GM11168 (cell line): ENCODE data around the gene C1QTNF8.

Experiments
- in situ Hi-C: fragments of 300-500 bp; cut with MboI; formaldehyde crosslinking; loops from one replicate; pipeline ENCODE4 v1.12.0; 2022; ENCODE audit warnings: low sequenced_read_pairs; ENCODE audit not compliant: unreplicated experiment

C1QTNF8 gene

DNA sequence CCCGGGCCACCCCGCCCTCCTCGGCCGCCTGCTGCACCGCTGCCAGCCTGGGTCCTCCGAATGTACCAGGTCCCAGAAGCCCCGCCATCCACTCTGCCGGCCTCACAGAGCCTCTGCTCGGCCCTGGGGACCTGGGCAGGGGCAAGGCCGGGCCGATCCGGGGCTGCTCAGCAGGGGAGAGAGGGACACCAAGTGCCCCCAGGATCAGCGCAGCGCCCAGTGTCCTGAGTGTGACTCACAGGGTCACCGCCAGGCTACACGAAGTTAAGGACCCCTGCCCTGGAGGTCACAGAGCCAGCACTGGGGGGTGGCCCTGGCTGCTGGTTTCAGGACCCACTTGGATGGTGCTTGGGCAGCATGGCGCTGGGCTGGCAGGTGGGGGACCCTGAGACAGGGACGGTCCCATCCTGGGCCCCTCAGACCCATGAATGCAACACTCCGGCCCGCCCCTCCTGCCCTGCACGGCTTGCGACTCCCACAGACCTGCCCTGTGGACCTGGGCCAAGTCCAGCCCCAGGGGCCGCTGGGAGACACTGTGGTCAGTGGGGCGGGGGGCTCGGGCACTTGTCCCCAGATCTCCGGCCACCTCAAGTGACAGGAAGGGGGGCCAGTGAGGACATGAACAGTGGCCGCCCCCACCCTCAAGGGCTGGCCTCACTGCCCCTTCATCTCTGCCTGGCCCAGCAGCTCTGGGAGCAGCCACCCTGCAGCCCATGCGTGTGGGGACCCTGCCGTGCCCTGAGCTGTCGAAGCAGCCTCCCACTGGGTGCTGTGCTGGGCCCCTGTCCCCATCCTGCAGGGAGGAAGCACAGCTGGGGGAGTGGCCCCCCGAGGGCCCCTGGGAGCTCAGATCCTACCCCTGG lies 46.7 kb downstream of the C1QTNF8 start:
- in situ Hi-C loops = no loop called here

DNA sequence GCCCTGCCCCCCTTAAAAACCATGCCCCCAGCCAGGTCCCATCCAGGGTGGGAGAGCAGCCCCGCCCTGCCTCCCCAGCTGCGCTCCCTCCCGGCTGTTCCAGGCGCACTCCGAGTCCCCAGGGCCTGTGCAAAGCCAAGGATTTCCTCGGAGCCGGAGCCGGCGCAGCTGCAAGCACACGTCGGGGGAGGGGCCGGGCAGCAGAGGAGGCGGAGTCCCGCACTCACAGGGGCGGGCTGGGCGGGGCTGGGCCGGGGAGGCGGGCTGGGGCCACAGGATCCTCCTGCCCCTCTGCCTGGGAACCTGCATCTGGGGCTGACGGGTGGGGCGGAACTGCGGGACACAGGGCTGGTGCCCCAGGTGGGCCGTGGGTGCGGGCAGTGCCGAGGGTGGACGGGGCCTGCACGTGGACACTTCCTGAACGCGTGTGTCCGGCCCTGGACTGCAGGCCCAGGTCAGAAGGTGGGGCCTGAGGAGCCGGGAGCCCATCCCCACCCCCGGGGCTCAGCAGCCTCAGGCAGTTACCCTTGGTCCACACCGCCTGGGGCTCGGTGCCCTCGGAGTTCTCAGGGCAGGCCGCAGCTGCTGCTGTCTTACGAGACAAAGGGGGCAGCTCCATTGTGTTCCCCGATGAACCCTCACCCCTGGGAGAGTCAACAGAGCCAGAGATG lies 47.5 kb downstream of the C1QTNF8 start:
- in situ Hi-C loops = no loop called here

DNA sequence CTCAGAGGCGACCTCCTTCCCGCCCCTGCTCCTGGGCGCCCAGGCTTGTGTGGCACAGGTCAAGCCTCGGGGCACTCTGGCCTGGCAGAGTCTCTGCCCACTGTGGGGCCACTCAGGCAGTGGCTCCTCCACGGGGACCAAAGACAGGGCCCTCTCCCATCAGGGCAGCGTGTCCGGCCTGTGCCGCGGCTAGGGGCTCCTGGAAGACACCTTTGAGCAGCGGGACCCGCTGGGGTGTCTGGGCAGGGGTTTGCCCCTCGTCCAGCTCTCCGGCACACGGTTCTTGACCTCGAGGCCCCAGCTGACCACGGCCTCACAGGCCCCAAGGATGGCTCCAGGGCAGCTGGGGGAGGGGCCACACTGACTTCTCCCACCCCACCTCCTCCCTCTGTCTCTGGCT lies 48.2 kb downstream of the C1QTNF8 start:
- in situ Hi-C loops = no loop called here

DNA sequence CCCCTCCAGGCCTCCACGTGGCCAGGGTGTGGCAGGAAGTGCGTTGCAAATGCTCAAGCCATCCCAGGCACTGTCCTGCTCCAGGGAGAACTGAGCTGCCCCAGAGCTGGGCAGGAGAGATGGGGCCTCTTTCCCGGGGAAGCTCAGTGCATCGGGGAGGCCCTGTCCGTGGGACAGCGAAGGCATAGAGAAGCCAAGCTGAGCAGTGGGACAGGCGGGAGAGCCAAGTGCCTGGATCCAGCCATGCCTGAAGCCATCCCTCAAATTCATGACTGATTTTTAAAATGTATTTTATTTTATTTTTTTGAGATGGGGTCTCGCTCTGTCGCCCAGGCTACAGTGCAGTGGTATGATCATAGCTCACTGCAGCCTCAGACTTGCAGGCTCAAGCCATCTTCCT lies 48.9 kb downstream of the C1QTNF8 start:
- in situ Hi-C loops = no loop called here

DNA sequence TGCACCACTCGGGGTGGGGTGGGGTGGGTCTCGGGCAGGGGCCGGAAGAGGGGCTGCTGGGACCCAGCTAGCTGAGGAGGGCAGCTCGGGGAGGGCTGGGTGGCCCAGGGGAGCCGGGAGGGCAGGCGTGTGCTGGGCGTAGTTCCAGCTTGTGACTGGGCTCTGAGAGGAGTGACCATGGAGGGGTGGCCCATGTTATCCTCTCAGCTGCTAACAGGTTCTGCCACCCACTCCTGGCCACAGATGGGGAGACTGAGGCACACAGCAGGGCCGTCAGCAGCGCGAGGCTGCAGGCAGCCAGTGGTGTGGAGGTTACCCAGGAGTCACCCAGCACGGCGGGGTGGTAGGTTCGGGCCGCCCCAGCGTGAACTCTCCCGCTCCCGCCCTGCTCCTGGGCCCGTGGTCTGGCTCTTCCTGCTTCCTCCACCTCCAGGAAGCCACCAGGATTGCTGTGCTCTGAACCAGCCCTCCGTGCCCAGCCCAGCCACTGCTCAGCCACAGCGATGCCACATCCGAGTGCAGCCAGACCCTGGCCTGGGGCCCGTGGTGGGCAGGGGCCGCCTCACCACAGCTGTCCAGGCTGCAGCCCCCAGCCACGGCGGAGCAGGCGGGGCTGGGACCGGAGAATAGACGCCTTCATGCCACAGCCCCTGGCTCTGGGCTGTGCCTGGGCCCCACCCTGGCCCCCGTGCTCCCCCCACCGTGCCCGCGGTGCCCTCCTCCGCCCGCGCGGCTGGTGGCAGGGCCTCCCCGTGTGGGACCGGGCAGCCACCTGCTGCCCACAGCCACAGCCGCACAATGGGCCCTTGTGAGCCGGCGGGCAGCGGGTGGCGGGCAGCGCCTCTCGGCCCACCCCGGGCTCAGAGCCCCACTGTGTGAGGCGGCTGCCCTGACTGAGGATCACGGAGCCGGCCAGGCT lies 49.8 kb downstream of the C1QTNF8 start:
- in situ Hi-C loops = no loop called here

DNA sequence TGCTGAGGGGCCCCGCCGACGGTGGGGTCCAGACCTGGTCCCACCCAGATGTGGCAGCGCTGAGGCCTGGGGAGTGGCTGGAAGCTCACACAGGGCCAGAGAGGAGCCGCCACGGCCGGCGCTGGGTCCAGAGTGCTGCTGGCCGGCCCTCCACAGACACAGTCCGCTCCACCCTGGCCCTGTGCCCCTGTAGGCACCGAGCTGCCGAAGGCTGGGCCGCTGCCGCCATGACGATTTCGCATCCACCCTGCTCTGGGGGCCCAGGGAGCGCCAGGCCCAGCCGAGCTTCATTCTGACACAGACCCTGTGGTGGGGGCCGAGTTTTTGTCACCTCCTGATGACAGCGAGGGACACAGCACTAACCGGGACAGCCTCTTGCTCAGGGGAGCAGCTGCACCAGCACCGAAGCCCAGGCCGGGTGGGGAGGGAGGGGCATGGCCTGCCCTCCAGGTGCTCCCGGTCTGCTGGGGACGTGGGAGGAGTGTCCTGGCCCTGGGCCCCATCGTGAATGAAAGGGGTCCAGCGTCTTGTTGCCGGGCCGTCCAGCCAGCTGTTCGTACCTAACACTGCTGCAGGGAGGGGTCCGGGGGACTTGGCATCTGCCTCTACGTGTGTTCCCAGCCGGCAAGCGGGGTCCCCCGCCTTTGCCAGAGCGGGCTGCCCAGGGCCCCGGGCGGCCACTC lies 50.6 kb downstream of the C1QTNF8 start:
- in situ Hi-C loops = no loop called here

DNA sequence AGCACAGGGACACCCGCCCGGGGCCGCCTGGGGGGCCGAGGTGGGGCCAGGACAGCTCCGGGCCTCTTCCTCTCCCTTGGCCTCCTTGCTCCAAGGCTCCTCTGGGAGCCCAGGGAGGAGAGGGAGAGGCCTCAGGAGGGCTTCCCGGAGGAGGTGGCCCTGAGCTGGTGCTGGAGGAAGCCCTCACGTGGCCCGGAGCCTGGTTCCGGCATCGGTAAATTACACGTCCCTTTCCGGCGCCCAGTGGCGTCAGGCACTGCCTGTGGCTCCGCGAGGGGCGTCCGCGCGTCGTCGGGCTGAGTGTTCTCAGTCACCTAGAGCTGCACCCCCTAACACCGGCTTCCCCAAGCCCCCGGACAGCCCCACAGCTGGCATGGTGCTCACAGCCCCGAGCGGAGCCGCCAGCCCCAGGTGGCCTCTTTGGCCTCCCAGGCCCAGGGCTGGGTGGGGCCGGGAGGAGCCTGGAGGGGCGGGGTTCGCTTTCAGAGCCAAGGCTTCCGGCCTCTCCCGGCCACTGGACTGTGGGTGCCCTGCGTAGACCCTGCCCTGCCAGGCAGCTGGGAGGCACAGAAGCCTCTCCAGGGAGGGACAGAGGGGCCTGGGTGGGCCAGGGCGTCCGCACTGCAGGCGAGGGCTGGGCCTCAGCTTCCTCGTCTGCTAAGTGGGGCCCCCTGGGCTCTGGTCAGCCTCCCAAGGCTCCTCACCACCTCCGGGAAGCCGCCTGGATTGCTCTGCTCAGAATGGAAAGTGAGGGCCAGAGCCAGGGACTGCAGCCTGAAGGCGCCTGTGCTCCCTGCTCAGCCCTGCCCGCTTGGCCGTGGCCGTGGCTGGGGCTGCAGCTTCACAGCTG lies 51.4 kb downstream of the C1QTNF8 start:
- in situ Hi-C loops = no loop called here

DNA sequence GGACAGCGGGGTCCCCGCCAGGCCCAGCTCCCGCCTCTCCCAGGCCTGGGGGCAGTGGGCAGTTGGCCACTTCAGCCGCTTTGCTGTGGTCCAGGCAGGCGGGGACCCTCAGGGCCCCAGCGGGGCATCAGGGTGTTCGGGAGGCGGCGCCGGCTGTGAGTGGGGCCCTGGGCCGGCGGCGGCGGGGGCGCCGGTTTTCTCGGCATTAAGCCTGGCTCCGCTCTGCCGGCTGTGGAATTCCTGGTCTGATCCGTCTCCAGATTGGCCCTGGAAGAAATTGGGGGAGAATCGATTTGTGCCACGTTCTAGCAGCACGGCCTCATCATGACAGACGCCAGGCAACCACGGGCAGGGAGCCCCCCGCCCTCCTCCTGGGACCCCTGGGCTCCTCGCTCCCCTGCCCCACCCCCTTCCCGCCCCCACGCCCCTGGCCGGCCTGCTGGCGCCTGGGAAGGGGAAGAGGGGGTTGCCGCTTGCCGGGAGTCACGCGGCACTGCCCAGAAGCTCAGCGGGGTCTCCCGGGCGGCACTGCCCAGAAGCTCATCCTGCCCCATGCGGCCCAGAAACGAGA lies 52.1 kb downstream of the C1QTNF8 start:
- in situ Hi-C loops = no loop called here

DNA sequence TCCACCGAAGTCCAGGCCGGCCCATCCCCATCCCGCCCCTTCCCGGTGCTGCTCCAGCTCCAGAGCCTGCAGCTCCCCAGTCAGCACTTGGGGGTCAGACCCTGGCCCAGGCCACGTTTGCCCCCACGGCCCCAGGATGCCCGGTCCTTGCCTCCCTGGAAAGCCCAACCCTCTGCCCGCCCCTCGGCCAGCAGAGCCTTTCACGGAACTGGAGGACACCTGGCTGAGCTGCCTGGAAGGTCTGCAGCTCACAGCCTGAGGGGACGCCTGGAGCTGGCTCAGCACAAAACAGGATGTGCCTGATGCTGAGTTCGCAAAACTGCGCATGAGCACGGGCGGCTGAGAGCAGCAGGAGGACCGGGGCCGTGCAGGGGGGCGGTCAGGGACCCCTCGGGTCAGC lies 53.2 kb downstream of the C1QTNF8 start:
- in situ Hi-C loops = no loop called here

DNA sequence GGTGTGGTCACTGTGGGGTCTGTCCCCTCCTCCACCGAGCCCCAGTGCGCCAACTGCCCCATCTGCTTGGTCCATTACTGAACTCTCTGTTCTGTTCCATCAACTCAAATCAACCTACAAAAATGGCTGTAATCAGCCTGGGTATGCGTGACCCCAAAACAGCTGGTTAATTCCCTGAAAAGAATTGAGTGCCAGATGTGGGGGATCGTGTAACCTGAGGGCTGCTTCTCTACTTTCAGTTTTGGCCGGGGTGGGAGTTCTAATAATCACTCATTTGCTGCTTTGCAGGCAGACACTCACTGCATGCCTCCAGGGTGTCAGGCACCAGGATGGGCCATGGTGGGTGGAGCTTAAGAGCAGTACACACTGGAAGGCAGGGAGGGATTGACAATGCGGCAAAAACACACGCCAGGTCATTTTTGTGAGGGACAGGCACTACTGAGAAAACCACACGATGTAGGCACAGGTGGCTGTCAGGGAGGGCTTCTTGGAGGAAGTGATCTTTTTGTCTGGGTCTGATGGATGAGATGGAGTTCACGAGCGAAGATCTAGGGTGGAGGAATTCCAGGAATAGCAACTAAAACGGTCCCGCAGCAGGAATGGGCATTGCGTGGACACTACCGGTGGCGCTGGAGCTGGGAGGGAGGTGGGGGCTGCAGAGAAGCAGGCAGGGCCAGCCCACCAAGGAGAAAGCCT lies 53.8 kb downstream of the C1QTNF8 start:
- in situ Hi-C loops = no loop called here

DNA sequence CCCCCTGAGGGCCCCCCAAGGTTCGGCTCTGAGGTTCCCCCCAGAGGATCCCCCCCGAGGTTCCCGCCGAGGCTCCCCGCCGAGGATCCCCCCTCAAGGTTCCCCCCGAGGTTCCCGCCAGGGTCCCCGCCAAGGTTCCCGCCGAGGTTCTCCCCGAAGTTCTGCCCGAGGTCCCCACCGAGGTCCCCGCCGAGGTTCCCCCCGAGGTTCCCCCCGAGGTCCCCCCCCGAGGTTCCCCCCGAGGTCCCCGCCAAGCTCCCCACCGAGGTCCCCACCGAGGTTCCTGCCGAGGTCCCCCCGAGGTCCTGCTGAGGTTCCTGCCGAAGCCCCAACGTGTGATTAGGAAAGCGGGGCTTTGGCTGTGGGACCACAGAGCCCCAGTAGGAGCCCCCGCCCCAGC lies 55.7 kb downstream of the C1QTNF8 start:
- in situ Hi-C loops = no loop called here

DNA sequence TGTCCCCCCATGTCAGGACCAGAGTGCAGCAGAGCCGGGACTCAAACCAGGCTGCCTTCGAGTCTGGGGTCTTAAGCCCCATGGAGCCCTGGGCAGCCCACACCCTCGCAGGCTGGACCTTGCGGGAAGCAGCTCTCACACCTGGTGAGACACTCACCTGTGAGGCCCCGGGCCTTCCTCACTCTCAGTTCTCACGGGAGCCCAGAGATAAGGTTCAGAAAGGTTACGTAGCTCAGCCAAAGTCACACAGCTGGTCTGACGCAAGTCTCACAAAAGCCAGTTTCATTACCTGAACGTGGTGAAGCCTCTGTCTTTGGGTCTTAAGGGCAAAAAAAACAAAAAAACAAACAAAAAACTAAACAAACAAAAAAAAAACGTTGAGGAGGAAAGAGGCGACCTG lies 56.3 kb downstream of the C1QTNF8 start:
- in situ Hi-C loops = no loop called here

DNA sequence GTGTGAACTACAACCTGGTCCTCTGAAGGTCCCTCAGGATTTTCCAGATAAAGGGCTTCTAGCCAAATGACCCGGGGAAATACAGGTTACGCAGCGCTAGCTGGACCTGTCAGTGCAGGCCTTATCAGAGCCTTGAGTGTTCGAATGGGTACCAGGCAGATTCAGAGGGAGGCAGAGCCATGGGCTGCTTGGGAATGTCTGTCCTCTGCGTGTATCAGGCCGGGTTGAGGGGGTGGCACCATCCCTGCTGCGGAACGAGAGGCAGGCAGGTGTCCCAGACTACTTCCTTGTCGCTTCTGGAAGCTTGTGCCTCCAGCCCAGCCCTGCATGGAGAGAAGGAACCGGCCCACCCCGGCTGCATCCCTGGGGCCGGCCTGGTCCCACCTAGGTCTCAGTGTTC lies 57.1 kb downstream of the C1QTNF8 start:
- in situ Hi-C loops = no loop called here
